Coronary artery (tissue), 2 donors: ENCODE data around the gene CYREN.

Source experiments
- DNase-seq: peaks from one replicate; pipeline ENCODE4 v3.0.0-alpha.2; 2017; ENCODE audit warnings: low spot score
- H3K27ac ChIP-seq, 2 donors: fragments of 200-600 bp; sonication (generic); one replicate each; pipeline ENCODE4 v1.5.1; 2016 to 2019
- H3K4me3 ChIP-seq: fragments of 200-600 bp; sonication (generic); 2 replicates; pipeline ENCODE4 v1.5.1; 2016; ENCODE audit warnings: mild to moderate bottlenecking, moderate library complexity
- CTCF ChIP-seq: fragments of 200-600 bp; sonication (generic); IDR thresholded peaks from one replicate; pipeline ENCODE4 v1.5.1; 2019; ENCODE audit warnings: antibody characterized with exemption

Gene CYREN

DNA sequence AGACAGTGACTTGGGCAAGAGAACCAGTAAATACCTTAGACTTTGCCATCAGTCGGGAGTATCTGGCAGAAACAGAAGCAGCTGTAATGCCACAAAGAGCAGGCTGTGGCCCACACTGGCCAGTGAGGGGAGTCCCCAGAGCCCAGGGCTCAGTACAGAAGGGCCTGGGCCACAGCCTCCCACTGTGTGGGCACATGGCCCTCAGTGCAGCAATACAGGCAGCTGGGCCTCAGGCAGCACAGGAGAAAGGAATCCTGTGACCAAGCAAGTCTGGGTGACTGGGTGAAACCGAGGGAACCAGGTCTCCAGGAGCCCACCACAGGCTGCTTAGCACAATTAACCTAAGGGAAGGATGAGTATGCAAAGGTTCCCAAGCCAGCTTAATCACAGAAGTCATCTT lies 26.8 kb upstream of the CYREN start:
- no peak overlapping the region for H3K4me3 ChIP-seq
- no peak overlapping the region for H3K27ac ChIP-seq
- TF ChIP-seq CTCF: no peak
- DNase-seq: no peak

DNA sequence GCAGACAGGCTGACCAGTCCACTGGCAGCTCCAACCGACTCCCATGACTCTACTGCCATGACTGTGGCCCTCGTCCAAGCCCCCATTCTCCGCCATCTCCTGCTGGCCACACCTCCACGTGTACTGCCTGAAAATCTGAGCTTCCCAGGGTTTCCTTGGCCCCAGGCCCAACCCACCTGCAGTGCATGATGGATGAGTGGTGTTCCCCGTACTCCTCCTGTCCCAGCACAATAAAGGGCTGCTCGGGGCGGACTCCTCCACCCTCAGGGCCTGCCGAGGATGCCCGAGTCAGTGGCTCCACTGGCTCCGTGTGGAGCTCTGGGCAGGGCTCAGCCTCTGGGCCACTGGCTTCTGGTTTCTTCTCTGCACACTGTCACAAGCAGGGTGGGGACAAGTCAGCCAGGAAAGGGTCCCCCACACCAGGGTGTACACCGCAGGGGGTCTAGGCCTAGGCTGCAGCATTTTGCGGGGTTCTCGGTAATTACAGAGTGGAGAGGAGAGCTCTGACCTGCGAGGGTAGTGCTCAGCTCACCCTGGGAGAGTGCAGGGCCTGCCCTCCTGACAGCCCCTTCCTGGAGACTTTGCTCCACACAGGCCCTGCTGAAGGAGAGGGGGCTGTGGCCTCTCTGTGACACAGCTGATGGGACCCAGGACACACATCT lies 25.6 kb upstream of the CYREN start:
- no peak for DNase-seq
- no peak overlapping the region for H3K4me3 ChIP-seq
- no peak overlapping the region for H3K27ac ChIP-seq
- TF ChIP-seq CTCF: no peak

DNA sequence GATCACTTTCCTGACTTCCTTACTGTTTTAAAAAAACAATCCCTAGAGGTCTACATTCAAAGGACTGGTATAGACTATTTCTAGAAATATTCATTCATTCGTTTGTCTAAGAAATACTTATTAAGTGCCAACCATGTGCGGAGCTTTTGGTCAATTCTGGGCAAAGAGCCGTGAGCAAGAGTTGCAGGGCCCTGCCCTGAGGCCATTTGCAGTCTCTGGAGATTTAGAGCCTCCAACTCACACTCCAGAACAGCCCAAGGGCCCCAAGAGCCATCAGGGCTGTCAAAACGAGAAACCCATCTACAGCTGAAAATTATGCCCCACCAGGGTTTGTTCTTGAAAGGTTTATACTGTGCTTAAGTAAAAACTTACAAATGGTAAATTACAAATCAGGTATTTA lies 24.6 kb upstream of the CYREN start:
- DNase-seq: no peak
- TF ChIP-seq CTCF: no peak
- no peak overlapping the region for H3K27ac ChIP-seq
- no peak overlapping the region for H3K4me3 ChIP-seq

GRCh38 chr7:135194494-135195095 lies 24.1 kb upstream of the CYREN start:
- Histone ChIP-seq H3K27ac (no peak overlapping the region), H3K4me3 (no peak overlapping the region)
- no peak for DNase-seq
- TF ChIP-seq CTCF: no peak

GRCh38 chr7:135193615-135194081 lies 23.1 kb upstream of the CYREN start:
- no peak overlapping the region for H3K4me3 ChIP-seq
- DNase-seq: no peak
- no peak overlapping the region for H3K27ac ChIP-seq
- TF ChIP-seq CTCF: no peak

DNA sequence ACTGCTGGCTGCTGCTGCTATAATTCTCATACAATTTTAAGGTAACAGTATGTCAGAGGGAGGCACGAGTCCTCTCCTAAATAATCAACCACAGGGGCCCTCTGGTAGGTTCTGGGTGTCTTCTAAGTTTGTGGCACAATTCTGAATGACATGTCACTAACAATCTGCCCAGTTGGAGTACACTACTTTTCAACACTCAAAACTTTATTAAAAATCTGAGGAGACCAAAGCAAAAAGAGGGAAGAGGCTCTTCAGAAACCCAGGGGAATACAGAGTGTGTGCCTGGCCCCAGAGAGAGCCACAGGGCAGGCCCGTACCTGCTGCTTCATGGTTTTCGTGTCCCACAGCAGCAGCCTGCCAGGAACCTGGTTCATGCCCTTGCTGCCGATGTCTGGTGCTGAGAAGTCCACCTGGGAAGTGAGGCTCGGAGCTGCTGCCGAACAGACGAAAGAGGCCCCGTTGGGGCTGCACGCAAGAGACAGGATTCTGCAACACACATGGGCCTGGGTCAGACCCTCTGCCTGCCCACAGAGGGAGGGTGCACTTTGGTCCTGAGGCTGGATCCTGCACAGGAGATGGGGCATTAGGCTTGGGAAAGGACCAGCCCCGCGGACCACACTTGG lies 22.5 kb upstream of the CYREN start:
- TF ChIP-seq CTCF: no peak
- Histone ChIP-seq H3K4me3 (no peak overlapping the region), H3K27ac (no peak overlapping the region)
- DNase-seq: no peak

GRCh38 chr7:135190703-135191102 lies 20.2 kb upstream of the CYREN start:
- Histone ChIP-seq H3K27ac (no peak overlapping the region), H3K4me3 (no peak overlapping the region)
- TF ChIP-seq CTCF: no peak
- no peak for DNase-seq
